GM21723 (cell line): ENCODE measurements around the gene HPGDS.
"Not testable (repeated sequence)": the region's sequence is repeated elsewhere in the genome, so short reads cannot be mapped to it uniquely, and the experiment has no call there.

Experiments used
- ATAC-seq: cut with Tn5 transposase; IDR thresholded peaks from one replicate; pipeline ENCODE4 v1.9.1; 2021; ENCODE audit warnings: mild to moderate bottlenecking, moderate library complexity; ENCODE audit not compliant: unreplicated experiment

The HPGDS gene

DNA sequence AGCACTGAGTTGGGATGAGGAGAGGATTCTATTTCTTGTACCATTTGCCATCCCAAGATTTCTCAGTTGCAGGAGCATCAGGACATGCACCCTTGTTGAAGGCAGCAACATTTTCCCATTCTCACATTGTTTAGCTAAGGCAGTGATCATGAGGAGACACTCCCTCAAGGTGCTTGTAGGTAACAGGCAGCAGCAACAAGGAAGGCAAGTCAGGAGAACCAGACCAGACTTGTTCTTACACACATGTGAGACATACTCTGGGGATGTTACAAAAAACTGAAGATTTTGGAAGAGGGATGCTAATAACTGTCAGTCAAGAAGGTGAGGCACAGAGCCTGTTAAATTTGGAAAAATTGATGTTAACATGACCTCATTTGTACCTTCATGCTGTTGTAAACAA is 15.5 kb upstream of the HPGDS start:
- ATAC-seq: no peak

DNA sequence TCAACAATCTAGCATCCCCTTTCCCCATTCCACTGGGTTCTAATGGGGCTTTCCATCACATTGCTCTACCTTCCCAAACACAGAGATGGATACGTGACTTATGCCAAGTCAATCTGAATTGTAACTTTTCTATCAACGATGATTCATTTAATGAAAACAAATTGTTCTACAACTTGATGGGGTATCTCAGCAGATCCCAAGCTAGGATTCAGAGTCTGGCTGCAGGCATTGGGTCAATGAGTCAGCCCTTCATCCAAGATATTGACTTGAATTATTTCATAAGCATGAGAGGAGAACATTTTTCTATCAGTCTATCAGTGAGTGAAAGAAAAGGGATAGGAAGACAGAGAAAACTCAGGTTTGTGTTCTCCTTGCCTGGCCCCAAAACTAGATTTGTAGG is 15.0 kb upstream of the HPGDS start:
- ATAC-seq: no peak

DNA sequence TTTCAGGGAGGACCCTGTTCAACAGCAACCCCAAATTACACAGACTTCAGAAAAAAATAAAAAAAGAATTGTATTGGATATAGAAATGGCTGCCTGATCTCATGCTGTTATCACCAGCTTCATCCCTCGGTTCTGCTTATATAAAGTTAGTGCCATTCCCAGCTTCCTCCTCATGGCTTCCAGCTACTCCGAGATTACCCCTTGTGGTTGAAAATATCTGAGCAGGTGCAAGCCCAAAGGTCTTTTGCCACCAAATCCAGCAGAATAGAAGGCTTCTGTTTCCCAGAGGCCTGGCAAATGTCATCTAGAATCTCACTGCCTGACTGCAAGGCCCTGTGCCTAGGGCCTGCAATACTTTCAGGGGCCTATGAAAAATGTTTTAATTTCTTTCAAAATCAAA is 13.8 kb upstream of the HPGDS start:
- ATAC-seq: no peak

DNA sequence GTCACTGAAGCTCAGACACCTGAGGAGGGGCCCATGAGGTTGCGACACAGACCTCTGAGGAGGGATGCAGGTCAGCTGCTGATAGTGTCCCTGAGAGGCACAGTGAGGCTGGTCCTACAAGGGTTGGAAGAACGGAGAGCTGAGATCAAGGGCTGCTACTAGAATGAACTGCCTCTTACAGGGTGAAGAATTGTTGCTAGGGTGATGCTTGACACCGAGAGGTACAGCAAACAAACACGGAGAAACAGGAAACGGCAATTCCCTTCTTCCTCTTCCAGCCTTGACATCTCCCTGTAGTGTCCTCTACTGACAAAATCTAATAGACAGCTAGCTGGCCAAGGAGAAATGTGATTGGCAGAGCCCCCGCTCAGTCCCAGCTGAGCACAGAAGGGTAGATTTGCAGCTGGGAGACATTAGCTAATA is 11.8 kb upstream of the HPGDS start:
- ATAC-seq: no peak

DNA sequence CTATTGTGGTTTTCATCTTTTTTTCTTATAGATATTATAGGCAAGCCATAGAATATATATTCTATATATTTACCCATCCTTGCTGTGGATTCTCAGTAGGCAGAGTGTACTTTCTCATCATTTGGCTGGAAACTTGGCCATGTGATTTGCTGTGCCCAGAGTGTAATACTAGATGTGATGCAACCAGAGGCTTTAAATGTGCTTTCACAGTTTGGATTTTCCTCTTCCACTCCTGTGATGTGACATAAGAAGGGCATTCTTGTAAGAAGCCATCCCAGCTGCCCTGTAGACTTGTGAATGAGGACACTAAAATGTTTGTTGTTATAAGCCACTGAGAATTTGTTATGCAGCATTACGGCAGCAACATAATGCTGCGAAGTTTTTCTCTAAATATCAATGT is 10.4 kb upstream of the HPGDS start:
- no peak for ATAC-seq

DNA sequence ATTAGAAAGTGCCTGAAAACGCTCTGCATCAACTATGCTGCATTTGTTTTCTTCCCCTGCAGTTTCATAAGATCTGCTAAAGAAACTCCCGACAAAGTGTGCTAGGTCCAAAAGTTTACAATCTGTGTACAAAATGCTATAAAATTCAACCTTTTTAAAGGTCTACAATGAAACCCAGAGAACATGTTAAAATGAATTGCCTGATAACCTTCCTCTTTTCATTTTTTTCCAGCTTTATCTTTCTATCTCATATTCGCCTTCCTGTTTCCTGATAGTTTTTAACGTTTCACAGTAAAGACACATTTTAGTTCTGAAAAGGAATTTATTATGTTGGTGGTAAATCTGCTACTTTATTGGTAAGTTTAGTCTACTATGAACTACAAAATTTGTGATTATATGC is 9.5 kb upstream of the HPGDS start:
- ATAC-seq: no peak

DNA sequence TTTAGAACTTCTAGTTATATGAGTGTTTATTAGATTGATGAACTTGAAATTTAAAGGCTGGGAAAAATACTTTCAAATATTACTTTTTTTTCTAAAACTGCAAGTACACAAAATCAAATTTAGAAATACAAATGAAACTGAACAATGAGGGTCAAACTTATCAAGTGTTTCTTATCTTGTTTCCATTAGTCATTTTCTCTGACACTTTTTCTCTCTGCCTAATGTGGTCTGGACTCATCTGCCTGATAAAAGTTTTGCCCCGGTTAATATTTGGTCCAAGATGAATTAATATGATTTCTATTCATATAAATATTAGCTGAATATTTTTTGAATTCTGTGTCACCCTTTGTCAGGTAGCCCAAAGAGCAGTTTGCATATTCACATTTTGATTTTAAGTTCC is 8.7 kb upstream of the HPGDS start:
- no peak for ATAC-seq

DNA sequence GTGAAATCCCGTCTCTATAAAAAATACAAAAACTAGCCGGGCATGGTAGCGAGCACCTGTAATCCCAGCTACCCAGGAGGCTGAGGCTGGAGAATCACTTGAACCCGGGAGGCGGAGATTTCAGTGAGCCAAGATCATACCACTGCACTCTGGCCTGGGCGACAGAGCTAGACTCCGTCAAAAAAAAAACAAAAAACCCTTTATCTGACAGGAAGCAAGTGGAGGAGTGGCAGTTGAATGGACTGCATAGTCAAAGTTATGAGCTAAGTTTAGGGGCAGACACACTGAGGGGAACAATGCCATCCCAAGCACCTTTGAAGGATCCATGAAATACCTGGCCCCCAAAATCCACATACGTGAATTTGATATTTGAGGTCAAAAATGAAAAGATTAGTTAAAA is 7.5 kb upstream of the HPGDS start:
- no peak for ATAC-seq

DNA sequence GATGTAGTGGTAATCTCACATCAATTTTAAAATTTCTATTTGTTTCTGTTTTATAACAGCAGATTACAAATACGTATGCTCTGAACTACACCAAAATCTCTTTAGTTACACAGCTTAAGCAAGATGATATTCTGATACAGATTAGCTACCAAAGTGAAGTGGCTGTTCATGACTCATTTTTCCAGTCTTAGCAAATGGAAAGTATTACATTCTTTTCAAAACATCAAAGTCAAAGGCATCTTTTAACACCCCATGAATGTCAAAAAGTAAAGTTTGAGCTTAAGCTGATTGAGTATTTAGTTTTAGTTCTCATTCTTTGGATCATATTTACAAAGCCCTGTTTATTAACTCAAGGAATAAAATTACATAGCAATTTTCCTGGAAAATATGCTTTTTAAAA is 6.6 kb upstream of the HPGDS start:
- ATAC-seq: no peak

DNA sequence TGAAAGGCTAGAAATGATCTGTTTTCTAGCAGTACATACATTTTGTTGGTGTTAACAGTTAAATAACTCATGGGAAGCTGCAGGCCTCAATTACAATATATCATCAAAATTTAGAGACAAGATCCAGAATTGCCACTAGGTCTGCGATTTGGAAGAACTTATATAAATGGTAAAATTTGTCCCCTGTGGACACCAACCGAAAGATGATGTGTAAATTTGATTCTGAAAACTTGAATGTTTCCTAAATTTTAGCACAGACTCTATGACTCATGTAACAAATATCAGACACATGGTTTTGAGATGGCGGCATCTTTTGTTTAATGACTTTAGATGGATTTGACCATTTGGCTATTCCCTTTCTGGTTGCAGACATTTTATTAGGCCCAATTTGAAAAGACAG is 6.0 kb upstream of the HPGDS start:
- ATAC-seq: no peak

DNA sequence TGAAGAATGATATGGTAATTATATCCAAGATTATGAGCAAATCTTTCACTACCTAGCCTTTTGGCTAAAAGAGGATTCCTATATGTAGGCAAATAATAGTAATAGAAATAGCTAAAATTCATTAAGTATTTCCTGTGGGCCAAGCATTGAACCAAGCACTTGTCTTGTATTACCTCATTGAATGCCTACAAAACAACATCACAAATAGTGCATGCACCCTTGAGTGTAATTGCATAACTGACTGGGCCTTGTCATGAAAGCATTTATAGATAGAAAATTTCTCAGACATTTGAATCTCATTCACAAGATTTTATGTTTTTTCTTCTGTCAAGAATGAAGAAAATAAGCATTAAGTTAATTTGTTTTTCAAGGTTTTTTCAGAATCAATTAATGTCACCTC is 3.9 kb upstream of the HPGDS start:
- no peak for ATAC-seq

DNA sequence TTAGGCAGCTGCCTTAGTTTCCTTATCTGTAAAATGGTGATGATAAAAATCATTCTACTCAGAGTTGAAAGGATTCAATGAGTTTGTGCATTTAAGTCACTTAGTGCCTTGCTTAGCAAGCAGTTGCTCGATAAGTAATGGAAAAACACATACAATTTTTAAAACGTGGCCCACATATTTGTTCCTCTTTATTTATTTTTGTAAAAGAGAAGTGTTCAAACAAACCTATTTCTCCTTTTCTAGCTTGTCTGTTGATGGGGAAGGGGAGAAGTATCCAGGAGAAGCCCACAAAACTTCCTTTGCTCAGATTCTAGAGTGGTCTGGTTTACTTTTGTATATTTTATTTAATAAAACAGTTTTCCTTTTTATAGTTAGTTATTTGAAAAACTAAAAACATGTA is 3.3 kb upstream of the HPGDS start:
- no peak for ATAC-seq

DNA sequence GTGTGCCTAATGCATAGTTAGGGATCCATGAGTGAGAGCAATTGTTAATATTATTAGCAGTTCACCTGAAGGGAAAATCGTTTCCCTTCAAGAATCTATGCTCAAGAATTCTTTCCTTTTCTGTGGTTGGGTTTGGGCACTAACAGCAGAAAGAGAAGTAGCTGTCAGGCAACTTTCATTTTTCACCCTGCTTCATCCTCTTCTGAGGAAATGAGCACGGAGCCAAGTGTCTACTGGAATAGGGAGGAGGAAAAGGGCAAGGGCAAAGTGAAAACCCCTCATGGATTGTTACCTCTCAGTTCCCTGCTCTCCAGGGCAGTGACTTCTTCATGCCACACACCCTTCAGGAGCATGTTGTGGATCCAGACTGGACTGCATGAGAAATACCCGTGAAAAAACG is 2.6 kb upstream of the HPGDS start:
- no peak for ATAC-seq

DNA sequence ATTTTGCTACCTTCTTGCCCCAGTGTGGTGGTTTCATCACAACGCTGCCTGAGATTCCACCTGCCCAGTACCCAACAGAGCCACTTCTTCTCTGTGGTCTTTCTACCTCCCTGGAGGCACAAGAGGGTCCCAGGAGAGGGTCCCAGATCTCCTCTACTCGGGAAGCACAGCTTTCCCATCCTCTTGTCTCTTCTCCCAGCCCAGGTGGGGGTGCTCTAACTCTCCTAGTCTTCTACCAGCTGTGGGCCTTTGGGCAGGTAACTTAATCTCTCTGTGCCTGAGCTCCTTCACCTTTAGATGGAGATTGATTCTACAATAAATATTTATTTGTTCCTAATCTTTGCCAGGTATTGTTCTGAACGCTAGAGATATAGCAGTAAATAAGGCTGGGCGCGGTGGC is 1.8 kb upstream of the HPGDS start:
- ATAC-seq: no peak

DNA sequence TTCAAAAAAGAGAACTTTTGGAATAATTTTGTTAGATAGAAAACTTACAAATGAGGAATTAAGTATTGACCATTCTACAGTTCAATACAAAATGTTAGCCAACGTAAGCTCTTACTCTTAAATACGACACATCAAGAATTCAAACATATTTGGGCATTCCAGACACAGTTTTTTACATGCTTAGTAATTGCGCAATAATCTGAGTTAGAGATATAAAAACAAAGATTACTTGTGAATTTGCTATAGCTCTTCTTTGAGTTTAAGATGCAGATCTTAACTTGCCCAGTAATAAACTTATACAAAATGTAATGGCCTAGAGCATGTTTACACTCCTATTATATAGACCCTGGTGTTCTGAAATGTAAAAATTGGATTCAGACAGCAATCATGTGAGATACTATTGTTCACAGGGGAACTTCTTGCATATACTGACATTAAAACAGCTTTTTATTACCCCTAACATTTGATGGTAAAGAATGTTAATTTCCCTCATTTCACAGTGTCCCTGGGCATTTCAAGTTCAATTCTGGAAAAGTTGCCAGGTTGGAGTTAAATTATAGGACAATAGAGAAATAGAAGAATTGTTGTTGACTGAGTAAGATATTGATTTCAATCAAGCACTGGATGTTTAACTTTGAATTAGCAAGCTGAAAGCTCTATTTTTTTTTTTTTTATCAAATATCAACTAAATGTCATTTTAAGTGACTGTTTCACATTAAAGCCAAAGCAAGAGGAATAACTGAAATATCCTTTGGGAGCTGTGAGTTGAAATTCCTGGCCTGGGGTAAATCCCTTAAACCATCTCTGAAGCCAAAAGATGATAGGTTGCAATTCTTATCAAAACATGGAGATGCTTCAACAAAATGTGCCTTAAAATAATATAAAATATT is 910 bp downstream of the HPGDS start:
- ATAC-seq: no peak

DNA sequence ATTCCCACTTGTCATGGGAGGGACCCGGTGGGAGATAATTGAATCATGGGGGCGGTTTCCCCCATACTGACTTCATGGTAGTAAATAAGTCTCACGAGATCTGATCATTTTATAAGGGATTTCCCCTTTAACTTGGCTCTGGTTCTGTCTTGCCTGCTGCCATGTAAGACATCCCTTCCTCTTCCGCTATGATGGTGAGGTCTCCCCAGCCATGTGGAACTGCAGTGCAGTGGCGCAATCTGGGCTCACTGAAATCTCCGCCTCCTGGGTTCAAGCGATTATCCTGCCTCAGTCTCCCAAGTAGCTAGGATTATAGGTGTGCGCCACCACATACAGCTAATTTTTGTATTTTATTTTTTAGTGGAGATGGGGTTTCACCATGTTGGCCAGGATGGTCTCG is 2.9 kb downstream of the HPGDS start:
- no peak for ATAC-seq

DNA sequence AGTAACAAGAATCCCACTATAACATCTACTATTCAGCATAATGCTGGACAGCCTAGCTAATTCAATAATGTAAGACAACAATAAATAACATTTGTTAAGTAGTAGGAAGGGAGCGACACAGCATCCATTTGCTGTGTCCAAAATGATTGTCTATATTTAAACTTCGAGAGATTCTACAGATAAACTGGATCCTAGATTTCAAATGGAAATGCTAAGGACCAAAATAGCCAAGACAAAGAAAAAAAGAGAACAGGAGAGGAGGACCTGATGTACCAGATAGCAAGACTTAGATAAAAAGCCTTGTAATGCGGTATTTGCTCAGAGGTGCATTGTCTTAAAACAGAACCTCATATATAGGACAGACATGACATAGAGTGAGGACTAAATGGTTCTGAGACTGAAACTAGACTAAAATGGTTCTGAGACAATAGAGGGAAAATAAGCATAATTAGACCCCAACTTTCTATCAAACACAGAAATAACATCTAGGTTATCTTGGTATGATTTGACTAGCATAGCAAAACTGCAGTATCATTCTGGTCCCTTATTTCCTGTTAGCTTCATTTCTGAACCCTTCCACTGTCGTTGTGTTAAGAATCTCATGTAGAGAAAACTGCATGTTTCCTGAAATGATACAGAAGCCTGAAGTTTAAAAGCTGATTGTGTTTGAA is 3.8 kb downstream of the HPGDS start:
- ATAC-seq: peak; percentile 53

DNA sequence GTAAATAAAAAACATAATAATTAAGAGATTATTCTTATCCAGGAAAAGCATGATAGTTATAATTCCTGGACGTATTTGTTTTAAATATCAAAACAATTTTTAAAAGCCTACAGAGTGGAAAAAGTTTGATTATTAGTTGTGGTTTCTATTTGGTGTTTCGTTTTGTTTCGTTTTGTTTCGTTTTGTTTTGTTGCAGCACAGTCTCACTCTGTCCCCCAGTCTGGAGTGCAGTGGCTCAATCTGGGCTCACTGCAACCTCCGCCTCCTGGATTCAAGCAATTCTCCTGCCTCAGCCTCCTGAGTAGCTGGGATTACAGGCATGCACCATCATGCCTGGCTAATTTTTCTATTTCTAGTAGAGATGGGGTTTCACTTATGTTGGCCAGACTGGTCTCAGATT is 5.8 kb downstream of the HPGDS start:
- ATAC-seq: not testable (repeated sequence)

DNA sequence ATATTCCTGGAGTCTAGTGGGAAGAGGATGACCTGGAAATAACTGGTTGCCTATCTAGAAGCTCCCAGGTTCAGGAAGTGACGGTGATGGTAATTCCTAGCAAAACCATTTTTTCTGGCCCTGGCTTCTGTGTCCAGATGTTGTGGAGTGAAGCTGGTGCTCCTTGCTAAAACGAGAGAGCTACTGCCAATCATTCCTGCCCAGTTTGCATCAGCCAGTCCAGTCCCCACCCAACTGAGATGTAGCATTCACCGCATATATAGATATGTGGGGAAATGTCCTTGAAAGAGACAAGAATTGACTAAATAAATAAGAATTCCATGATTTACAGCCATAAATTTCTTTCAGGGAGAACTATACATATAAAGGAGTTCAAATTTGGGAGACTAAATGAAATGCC is 6.3 kb downstream of the HPGDS start:
- ATAC-seq: no peak

DNA sequence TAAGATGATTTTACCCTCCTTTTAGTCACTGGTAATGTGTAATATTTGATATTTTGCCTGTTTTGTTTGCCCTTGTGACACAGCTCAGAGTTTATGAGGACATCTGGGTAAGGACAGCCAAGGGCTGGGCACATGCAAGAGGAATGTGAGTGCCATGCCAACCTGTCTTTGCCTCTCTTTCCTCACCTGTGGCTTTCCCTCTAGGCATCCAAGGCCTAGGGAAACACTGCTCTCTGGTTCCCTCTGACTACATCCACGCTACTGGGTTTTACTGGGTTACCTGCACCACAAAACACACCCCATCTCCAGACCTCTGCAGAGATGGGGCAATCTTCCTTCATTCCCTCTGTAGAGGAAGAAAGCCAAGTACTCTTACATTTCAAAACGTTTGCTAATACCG is 7.7 kb downstream of the HPGDS start:
- no peak for ATAC-seq

DNA sequence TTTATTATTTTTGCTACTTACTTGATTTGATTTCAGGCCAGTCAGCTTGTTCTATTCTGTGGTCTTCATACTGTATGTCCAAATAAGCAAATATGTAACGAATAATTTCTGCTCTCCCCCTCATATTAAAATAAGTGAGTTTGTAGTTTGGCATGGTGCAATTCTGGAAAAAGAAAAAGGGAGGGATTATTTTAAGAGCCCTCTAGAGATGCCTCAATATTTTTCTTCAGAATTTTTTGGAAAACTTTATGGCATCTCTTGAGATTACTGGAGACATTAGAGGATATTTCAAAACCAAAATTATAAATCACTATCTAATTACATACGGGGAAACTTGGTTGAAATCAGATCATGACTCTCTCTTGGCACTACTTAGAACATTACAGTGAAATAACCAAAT is 8.2 kb downstream of the HPGDS start:
- ATAC-seq: no peak

DNA sequence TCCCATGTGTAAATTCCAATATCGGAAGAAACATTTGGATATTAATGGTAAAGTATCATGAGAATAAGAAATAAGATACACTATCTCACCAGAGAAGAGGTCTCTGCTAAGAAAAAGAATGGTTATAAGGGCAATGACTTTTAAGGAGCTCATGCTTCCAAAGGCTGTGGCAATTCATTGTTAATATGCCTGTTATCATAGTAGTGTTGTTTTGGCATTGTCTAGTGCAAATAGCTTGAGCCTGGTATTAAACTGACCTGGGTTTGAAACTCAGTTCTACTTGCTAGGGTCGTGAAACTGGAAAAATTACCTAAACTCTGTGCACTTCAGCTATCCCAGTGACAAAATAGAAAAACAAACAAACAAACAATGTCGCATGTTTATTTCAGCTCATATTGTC is 8.8 kb downstream of the HPGDS start:
- no peak for ATAC-seq
